ENCODE data around the gene TBC1D22B.

TBC1D22B gene

DNA sequence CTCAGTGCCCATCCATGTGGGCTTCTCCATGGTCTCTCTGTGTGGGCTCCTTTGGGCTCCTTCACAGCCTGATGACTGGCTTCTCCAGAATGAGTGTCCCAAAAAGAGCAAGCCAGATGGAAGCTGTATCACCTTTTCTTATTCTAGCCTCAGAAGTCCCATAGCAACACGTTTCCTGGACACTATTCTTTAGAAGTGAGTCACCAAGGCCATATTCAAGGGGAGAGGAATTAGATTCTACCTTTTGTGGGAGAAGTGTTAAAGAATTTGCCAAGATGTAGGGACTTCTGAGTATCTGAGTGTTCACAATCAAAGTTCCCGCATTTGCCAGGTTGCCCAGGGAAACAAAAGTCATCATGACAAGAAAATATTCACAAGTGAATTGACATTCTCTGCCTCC lies 20.7 kb upstream of the TBC1D22B start:
- Histone ChIP-seq H3K27me3 (no peaks in the 10 kb centered on the region), H3K36me3 (no peaks in the 10 kb centered on the region), H3K9me3 (no peaks in the 10 kb centered on the region), H3K27ac (no peak overlapping the region), H3K4me3 (ENCODE audit: low read depth in 1 of 2, low read length in 1 of 2) (no peak overlapping the region), H3K4me1 (ENCODE audit: control insufficient read depth in 1 of 2, insufficient read depth in 1 of 2, low read depth in 1 of 2, low read length in 1 of 2) (peaks cover 10 to 13% of the 10 kb centered on the region in 2 experiments)
- TF ChIP-seq, protein P1, sequence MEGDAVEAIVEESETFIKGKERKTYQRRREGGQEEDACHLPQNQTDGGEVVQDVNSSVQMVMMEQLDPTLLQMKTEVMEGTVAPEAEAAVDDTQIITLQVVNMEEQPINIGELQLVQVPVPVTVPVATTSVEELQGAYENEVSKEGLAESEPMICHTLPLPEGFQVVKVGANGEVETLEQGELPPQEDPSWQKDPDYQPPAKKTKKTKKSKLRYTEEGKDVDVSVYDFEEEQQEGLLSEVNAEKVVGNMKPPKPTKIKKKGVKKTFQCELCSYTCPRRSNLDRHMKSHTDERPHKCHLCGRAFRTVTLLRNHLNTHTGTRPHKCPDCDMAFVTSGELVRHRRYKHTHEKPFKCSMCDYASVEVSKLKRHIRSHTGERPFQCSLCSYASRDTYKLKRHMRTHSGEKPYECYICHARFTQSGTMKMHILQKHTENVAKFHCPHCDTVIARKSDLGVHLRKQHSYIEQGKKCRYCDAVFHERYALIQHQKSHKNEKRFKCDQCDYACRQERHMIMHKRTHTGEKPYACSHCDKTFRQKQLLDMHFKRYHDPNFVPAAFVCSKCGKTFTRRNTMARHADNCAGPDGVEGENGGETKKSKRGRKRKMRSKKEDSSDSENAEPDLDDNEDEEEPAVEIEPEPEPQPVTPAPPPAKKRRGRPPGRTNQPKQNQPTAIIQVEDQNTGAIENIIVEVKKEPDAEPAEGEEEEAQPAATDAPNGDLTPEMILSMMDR (IDR thresholded peaks at IDR 0.05): no peak

DNA sequence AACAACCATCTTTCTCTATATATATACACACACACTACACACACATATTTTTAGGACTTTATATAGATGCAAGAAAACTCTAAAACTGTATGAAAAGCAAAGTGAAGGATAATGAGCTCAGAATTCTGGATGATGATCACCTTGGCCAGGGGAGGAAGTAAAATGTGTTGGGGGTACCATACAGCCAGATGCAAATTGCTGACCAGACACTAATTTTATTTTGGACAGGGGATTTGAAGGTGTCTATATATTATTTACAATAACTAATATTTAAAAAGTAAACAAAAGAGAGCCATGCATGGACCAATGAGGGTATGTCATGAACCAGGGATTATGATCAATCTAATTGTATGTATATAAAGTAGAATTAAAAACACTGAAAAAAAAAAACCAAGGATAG lies 19.8 kb upstream of the TBC1D22B start:
- H3K27me3 ChIP-seq: no peaks in the 10 kb centered on the region
- no peak overlapping the region for H3K27ac ChIP-seq
- no peak overlapping the region for H3K4me3 ChIP-seq (ENCODE audit: low read depth in 1 of 2, low read length in 1 of 2)
- TF ChIP-seq, protein P1 (IDR thresholded peaks at IDR 0.05): no peak
- no peaks in the 10 kb centered on the region for H3K9me3 ChIP-seq
- H3K36me3 ChIP-seq: no peaks in the 10 kb centered on the region
- H3K4me1 ChIP-seq (ENCODE audit: control insufficient read depth in 1 of 2, insufficient read depth in 1 of 2, low read depth in 1 of 2, low read length in 1 of 2): peaks cover 10 to 13% of the 10 kb centered on the region in 2 experiments

DNA sequence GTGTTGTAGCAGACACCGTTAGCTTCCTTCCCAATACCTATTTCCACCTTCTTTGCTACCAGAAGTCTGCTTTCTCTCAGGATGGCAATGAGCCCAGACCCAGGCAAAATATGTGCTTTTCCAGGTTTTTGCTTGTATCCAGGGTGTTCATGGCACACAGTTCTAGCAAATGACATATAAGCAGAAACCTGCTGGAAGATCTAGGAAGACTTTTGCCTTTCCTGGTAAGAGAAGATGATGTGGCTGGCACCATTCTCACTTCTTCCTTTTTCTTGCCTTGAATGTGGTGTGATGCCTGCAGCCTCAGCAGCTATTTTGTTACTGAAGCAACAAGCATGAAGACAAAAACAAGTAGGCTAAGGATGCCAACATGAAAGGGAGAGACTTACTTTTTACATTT lies 19.2 kb upstream of the TBC1D22B start:
- H3K27ac ChIP-seq: no peak overlapping the region
- TF ChIP-seq, protein P1 (IDR thresholded peaks at IDR 0.05): no peak
- H3K4me1 ChIP-seq (ENCODE audit: control insufficient read depth in 1 of 2, insufficient read depth in 1 of 2, low read depth in 1 of 2, low read length in 1 of 2): peaks cover 10 to 13% of the 10 kb centered on the region in 2 experiments
- H3K4me3 ChIP-seq (ENCODE audit: low read depth in 1 of 2, low read length in 1 of 2): no peak overlapping the region
- no peaks in the 10 kb centered on the region for H3K36me3 ChIP-seq
- no peaks in the 10 kb centered on the region for H3K9me3 ChIP-seq
- no peaks in the 10 kb centered on the region for H3K27me3 ChIP-seq

DNA sequence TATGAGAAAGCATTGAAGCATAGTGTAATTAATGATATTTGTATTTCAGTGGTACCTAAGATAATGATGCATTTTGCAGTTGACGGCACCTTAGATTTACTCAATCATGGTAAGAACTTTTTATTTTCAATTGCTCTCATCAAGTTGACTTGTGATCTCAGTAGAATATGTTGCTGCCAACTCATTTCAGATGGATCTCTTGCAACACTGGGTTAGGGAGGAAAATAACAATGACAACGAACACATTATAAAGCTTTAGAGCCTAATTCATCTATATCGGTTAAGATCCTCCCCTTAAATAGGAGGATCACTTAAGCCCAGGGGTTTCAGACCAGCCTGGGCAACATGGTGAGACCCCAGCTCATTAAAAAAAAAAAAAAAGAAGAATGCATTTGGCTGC lies 18.0 kb upstream of the TBC1D22B start:
- Histone ChIP-seq H3K4me1 (ENCODE audit: control insufficient read depth in 1 of 2, insufficient read depth in 1 of 2, low read depth in 1 of 2, low read length in 1 of 2) (peaks cover 12 to 15% of the 10 kb centered on the region in 2 experiments), H3K36me3 (no peaks in the 10 kb centered on the region), H3K27ac (peak overlapping the region; percentile 44), H3K9me3 (no peaks in the 10 kb centered on the region), H3K4me3 (ENCODE audit: low read depth in 1 of 2, low read length in 1 of 2) (no peak overlapping the region), H3K27me3 (no peaks in the 10 kb centered on the region)
- TF ChIP-seq, protein P1 (IDR thresholded peaks at IDR 0.05): no peak

DNA sequence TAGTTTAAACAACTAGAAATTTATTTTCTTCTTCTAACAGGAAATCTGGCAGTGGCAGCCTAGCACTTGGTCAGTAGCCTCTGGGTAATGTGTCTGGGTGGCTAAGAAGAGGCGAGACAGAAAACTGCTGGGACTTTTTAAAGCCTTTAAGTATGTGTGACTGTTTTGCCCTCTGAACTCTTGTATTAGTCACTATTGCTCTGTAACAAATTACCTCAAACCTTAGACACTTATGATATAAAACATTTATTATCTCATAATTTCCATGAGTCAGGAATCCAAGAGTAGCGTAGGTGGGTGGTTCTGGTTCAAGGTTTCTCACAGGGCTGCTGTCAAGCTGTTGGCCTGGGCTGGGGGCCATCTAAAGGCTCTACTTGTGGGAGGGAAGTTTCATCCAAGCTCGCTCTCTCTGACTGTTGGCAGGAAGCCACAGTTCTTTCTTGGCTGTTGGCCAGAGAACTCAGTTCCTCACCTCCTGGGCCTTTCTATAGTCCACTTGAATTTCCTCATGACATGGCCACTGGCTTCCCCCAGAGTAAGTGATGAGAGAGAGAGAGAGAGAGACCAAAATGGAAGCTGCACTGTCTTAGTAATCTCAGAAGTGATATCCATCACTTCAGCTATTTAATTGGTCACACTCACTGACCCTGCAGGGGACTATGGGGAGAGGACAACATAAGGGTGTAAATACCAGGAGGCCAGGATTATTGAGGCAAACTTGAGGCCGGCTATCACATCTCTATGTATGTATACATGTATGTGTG lies 17.4 kb upstream of the TBC1D22B start:
- peaks cover 18 to 22% of the 10 kb centered on the region in 2 experiments for H3K4me1 ChIP-seq (ENCODE audit: control insufficient read depth in 1 of 2, insufficient read depth in 1 of 2, low read depth in 1 of 2, low read length in 1 of 2)
- H3K36me3 ChIP-seq: no peaks in the 10 kb centered on the region
- no peaks in the 10 kb centered on the region for H3K9me3 ChIP-seq
- TF ChIP-seq, protein P1 (IDR thresholded peaks at IDR 0.05): no peak
- peak overlapping the region; percentile 44 for H3K27ac ChIP-seq
- no peak overlapping the region for H3K4me3 ChIP-seq (ENCODE audit: low read depth in 1 of 2, low read length in 1 of 2)
- no peaks in the 10 kb centered on the region for H3K27me3 ChIP-seq

All from neutrophil (primary cell).